ENCODE data around the gene GRHPR. TPM values are rescaled to one million over a fixed set of nuclear protein-coding genes. Genes with fewer than 3 reads are reported as not detected.

The GRHPR gene
- total and polyA plus RNA-seq, 2 of the 4 experiments (the other 2 are of a cell fraction), result 182 to 191 TPM

DNA sequence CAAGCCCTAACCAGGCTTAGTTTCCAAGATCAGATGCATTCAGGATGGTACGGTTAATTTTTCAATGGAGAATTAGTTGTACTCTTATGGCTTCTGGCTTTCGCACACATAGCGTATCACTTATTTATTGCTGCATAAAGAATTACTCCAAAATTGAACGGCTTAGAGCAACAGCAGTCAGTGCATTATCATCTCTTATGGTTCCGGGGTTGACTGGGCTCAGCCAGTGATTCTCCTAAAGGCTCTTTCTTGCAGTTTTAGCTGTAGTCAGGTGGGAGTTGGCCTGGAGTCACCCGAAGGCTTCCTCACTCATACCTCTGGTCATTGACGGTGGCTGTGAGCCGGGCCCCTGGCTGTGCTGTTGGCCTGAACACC lies 595 bp upstream of the GRHPR start:
- peaks cover 9% of the 10 kb centered on the region for H3K4me1 ChIP-seq (ENCODE audit: control insufficient read depth, insufficient read depth, low read length)
- CTCF ChIA-PET, result no interaction called here
- H3K4me2 ChIP-seq (ENCODE audit: low read depth, low read length), result peak overlapping the region; percentile 53
- dilution Hi-C loops (cut with HindIII; ENCODE audit: low sequenced_read_pairs, unreplicated experiment) (no loop called here), in situ Hi-C loops (cut with MboI; ENCODE audit: low sequenced_read_pairs) (no loop called here), intact Hi-C loops (cut with micrococcal nuclease) (no loop called here)
- peak overlapping the region; percentile 11 for H2BK120ac ChIP-seq (ENCODE audit: low read depth, low read length)
- H2AK9ac ChIP-seq (replicated peaks; ENCODE audit: low read depth, low read length, poor library complexity), result peak overlapping the region; percentile 3
- no peak; the same call in 1 of the 2 replicates for ATAC-seq (ENCODE audit: low read depth)
- H3K56ac ChIP-seq (ENCODE audit: extremely low read depth, insufficient read depth, low read length), result no peak overlapping the region
- peaks cover 28% of the 10 kb centered on the region for H4K20me1 ChIP-seq (ENCODE audit: insufficient read depth, low read length)
- DNase-seq, result no peak
- no peaks in the 10 kb centered on the region for H3K9me3 ChIP-seq (ENCODE audit: control insufficient read depth, insufficient read depth, low read length)
- H3K23ac ChIP-seq (ENCODE audit: low read depth, low read length), result peak overlapping the region; percentile 44; the same call in 1 of the 2 replicates
- peak overlapping the region; percentile 74 to 91 for H4K8ac ChIP-seq (ENCODE audit: low read depth in 2 of 2, low read length in 2 of 2)
- H2BK15ac ChIP-seq (ENCODE audit: low read depth, low read length), result no peak overlapping the region
- peak overlapping the region; percentile 75 for H3K14ac ChIP-seq (replicated peaks; ENCODE audit: low read depth, low read length)
- peak overlapping the region; percentile 21 for H2BK5ac ChIP-seq (ENCODE audit: low read depth, low read length, poor library complexity, severe bottlenecking)
- TF ChIP-seq FOS (IDR thresholded peaks at IDR 0.05; ENCODE audit: low read depth, low read length) (no peak), MAZ (IDR thresholded peaks at IDR 0.05; ENCODE audit: borderline replicate concordance, low read depth, low read length) (no peak)
- TF ChIP-seq, protein P1, sequence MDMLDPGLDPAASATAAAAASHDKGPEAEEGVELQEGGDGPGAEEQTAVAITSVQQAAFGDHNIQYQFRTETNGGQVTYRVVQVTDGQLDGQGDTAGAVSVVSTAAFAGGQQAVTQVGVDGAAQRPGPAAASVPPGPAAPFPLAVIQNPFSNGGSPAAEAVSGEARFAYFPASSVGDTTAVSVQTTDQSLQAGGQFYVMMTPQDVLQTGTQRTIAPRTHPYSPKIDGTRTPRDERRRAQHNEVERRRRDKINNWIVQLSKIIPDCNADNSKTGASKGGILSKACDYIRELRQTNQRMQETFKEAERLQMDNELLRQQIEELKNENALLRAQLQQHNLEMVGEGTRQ (IDR thresholded peaks at IDR 0.05; ENCODE audit: low read depth, low read length), result peak; percentile 33; the same call in 1 of the 2 replicates
- peak overlapping the region; percentile 70 for H4K91ac ChIP-seq (ENCODE audit: insufficient read depth, low read depth, low read length)
- peaks cover 16 to 42% of the 10 kb centered on the region in 2 experiments for H3K79me1 ChIP-seq (ENCODE audit: low read depth in 1 of 2, low read length in 2 of 2)
- H3K27me3 ChIP-seq (ENCODE audit: control insufficient read depth, insufficient read depth, low read length), result no peaks in the 10 kb centered on the region
- peak overlapping the region; percentile 76 for H3K4ac ChIP-seq (ENCODE audit: low read depth, low read length)
- 79% methylated on average over 2 of the region's 8 CpGs; no CpG with 5 or more reads in 1 of the 2 experiments for WGBS, 2 experiments (ENCODE audit: extremely low coverage in 2 of 2, insufficient read length in 1 of 2)
- H3K9me1 ChIP-seq (ENCODE audit: insufficient read depth, low read length), result peaks cover 16% of the 10 kb centered on the region
- peak overlapping the region; percentile 95 for H3K4me3 ChIP-seq (ENCODE audit: insufficient read depth, low read depth, low read length)
- H2AK5ac ChIP-seq (ENCODE audit: low read depth, low read length), result peak overlapping the region; percentile 56; the same call in 1 of the 2 replicates
- no peak overlapping the region for H2BK20ac ChIP-seq (ENCODE audit: low read depth, low read length)
- H3K27ac ChIP-seq (ENCODE audit: insufficient read depth, low read length), result peak overlapping the region; percentile 63
- no TSS peak for BruUV-seq (replicated peaks)
- H3K9ac ChIP-seq (ENCODE audit: low read depth, low read length), result peak overlapping the region; percentile 38
- POLR2A ChIA-PET (ENCODE audit: unreplicated experiment), result no interaction called here
- H2AFZ ChIP-seq (replicated peaks; ENCODE audit: low read length, poor library complexity), result peak overlapping the region; percentile 98
- H3K36me3 ChIP-seq (ENCODE audit: control insufficient read depth, insufficient read depth, low read length), result peaks cover 10% of the 10 kb centered on the region
- peak overlapping the region; percentile 83 for H4K5ac ChIP-seq (ENCODE audit: low read depth, low read length)
- H3K18ac ChIP-seq (ENCODE audit: low read depth, low read length), result no peak overlapping the region
